Spleen (tissue), 7 donors: Measurements from ENCODE around the gene TACC2.

Source experiments
- CTCF ChIP-seq, 11 experiments: fragments of 200-600 bp in 7 of 11; fragments of 450-650 bp in 4 of 11; sonication (generic) in 4 of 11; IDR thresholded peaks in 8 of 11; conservative IDR thresholded peaks in 3 of 11; 1 replicate in 7 of 11; 2 replicates in 4 of 11; pipeline versions ENCODE4 v1.4.0 to v1.8.0; 2016 to 2021; ENCODE audit warnings: antibody characterized with exemption in 11 of 11, inconsistent platforms in 4 of 11, mild to moderate bottlenecking in 1 of 11
- POLR2A ChIP-seq, 3 donors: fragments of 450-650 bp; IDR thresholded peaks; one replicate each; pipeline ENCODE4 v1.5.1; 2017; ENCODE audit warnings: antibody characterized with exemption in 3 of 3, mild to moderate bottlenecking in 1 of 3
- donor health status: DM: no; HTN: no; CAD: no; lungs with moderate emphysema.
- donor health status: DM: no; HTN: no; CAD: no.
- donor health status: DM: no; HTN: no; CAD: no.

GRCh38 chr10:122207596-122207995 is 218.6 kb downstream of the TACC2 start:
- TF ChIP-seq CTCF (IDR thresholded peaks at IDR 0.05 in 8 of 11, conservative IDR thresholded peaks at IDR 0.05 in 3 of 11): no peak
- TF ChIP-seq POLR2A (IDR thresholded peaks at IDR 0.05): no peak
